ENCODE data around the gene TBCD. TPM values are rescaled to one million over a fixed set of nuclear protein-coding genes. Genes with fewer than 3 reads are reported as not detected.
"Not testable (repeated sequence)": the region's sequence is repeated elsewhere in the genome, so short reads cannot be mapped to it uniquely, and the experiment has no call there.

Gene TBCD
- total RNA-seq, 3 donors from 2014 or later = 63.5 to 76.7 (median 66.1) TPM

GRCh38 chr17:82963104-82963950 is 211.5 kb downstream of the TBCD start:
- DNase-seq = peak; percentile 27
- Mint-ChIP-seq H3K4me3 (no peak overlapping the region), H3K4me1 (ENCODE audit: low read depth) (peaks cover 4% of the 10 kb centered on the region), H3K9me3 (no peaks in the 10 kb centered on the region), H3K27me3 (ENCODE audit: low read depth) (no peaks in the 10 kb centered on the region), H3K36me3 (ENCODE audit: insufficient read depth) (peaks cover 4% of the 10 kb centered on the region)
- ATAC-seq = peak in 1 of 2 donors; percentile 46

DNA sequence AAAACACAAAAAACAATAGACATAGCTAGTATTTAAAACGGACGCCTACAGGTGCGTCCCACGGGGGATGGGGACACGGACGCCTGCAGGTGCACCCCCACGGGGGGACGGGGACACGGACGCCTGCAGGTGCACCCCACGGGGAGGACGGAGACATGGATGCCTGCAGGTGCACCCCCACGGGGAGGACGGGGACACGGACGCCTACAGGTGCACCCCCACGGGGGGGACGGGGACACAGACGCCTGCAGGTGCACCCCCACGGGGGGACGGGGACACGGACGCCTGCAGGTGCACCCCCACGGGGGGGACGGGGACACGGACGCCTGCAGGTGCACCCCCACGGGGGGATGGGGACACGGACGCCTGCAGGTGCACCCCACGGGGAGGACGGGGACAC is 212.6 kb downstream of the TBCD start:
- not testable (repeated sequence) for H3K4me1 Mint-ChIP-seq (ENCODE audit: low read depth); H3K9me3 Mint-ChIP-seq; DNase-seq; H3K27me3 Mint-ChIP-seq (ENCODE audit: low read depth); ATAC-seq; H3K4me3 Mint-ChIP-seq; H3K36me3 Mint-ChIP-seq (ENCODE audit: insufficient read depth)

DNA sequence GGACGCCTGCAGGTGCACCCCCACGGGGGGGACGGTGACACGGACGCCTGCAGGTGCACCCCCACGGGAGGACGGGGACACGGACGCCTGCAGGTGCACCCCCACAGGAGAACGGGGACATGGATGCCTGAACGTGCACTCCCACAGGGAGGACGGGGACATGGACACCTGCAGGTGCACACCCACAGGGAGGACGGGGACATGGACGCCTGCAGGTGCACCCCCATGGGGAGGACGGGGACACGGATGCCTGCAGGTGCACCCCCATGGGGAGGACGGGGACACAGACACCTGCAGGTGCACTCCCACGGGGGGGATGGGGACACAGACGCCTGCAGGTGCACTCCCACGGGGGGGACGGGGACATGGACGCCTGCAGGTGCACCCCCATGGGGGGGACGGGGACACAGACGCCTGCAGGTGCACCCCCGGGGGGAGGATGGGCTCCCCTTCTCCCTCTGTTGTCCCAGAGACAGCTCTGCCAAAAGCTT is 213.0 kb downstream of the TBCD start:
- ATAC-seq (no peak), DNase-seq (no peak)
- Mint-ChIP-seq H3K27me3 (ENCODE audit: low read depth) (no peaks in the 10 kb centered on the region), H3K36me3 (ENCODE audit: insufficient read depth) (no peaks in the 10 kb centered on the region), H3K9me3 (no peaks in the 10 kb centered on the region), H3K4me3 (no peak overlapping the region), H3K4me1 (ENCODE audit: low read depth) (peaks cover 4% of the 10 kb centered on the region)

GRCh38 chr17:82965371-82965770 is 213.5 kb downstream of the TBCD start:
- H3K4me1 Mint-ChIP-seq (ENCODE audit: low read depth) = peaks cover 4% of the 10 kb centered on the region
- no peaks in the 10 kb centered on the region for H3K36me3 Mint-ChIP-seq (ENCODE audit: insufficient read depth)
- DNase-seq (no peak), ATAC-seq (no peak)
- H3K27me3 Mint-ChIP-seq (ENCODE audit: low read depth) = no peaks in the 10 kb centered on the region
- no peaks in the 10 kb centered on the region for H3K9me3 Mint-ChIP-seq
- no peak overlapping the region for H3K4me3 Mint-ChIP-seq

- ATAC-seq = no peak
- no peaks in the 10 kb centered on the region for H3K9me3 Mint-ChIP-seq
- H3K4me3 Mint-ChIP-seq = no peak overlapping the region
- no peaks in the 10 kb centered on the region for H3K36me3 Mint-ChIP-seq (ENCODE audit: insufficient read depth)
- H3K27me3 Mint-ChIP-seq (ENCODE audit: low read depth) = no peaks in the 10 kb centered on the region
- DNase-seq = no peak
- H3K4me1 Mint-ChIP-seq (ENCODE audit: low read depth) = peaks cover 4% of the 10 kb centered on the region
Measured at GRCh38 chr17:82966415-82966814, 214.6 kb downstream of the TBCD start.

DNA sequence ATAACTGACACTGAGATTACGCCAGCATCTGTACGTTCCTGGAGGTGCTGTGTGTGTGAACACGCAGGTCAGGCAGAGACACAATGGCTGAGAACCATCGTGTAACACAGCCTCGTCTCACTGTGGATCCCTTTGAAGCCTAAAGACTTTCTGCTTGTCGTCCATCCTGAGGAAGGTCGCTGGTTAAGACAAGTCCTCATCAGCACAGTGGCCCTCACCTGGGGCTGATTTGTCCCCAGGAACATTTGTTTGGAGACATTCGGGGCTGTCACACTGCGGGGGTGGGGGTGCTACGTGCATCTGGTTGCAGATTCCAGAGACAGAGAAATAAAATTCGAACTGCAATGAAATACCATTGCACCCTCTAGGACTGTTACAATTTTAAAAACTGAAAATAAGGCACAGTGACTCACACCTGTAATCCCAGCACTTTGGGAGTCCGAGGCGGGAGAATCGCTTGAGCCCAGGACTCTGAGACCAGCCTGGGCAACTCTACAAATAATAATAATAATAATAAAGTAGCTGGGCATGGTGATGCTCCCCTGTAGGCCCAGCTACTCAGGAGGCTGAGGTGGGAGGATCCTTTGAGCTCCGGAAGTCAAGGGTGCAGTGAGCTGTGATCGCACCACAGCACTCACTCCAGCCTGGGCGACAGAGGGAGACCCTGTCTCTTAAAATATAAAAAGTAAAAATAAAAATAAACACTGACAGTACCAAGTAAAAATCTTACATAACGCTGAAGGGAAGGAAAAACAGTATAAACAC is 215.6 kb downstream of the TBCD start:
- Mint-ChIP-seq H3K4me1 (ENCODE audit: low read depth) (peaks cover 4% of the 10 kb centered on the region), H3K4me3 (no peak overlapping the region), H3K9me3 (no peaks in the 10 kb centered on the region), H3K36me3 (ENCODE audit: insufficient read depth) (no peaks in the 10 kb centered on the region), H3K27me3 (ENCODE audit: low read depth) (no peaks in the 10 kb centered on the region)
- DNase-seq (no peak), ATAC-seq (no peak)

DNA sequence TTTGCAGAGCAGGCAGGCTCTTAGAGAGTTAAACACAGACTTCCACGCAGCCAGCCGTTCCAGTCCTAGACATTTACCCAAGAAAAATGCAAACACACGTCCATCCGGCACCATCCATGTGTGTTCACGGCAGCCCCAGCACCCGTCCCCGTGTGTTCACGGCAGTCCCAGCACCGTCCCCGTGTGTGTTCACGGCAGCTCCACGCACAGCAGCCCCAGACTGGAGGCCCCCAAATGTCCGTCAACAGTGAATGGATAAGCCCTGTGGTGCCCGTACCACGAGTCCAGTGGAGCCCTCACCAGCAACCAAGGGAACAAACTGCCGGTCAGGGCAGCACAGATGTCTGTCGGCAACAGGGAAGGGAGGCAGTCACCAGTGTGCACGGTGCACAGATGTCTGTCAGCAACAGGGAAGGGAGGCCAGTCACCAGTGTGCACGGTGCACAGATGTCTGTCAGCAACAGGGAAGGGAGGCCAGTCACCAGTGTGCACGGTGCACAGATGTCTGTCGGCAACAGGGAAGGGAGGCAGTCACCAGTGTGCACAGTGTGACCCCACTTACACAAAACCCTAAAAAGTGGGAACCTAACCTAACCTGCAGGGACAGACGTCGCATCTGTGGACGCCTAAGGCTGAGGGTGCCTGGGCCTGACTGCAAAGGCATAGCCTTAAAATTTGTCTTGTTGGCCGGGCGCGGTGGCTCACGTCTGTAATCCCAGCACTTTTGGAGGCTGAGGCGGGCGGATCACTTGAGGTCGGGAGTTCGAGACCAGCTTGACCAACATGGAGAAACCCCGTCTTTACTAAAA is 216.4 kb downstream of the TBCD start:
- not testable (repeated sequence) for H3K27me3 Mint-ChIP-seq (ENCODE audit: low read depth); ATAC-seq; H3K4me3 Mint-ChIP-seq; H3K9me3 Mint-ChIP-seq; H3K4me1 Mint-ChIP-seq (ENCODE audit: low read depth); DNase-seq; H3K36me3 Mint-ChIP-seq (ENCODE audit: insufficient read depth)

- Mint-ChIP-seq H3K9me3 (no peaks in the 10 kb centered on the region), H3K4me3 (no peak overlapping the region), H3K27me3 (ENCODE audit: low read depth) (no peaks in the 10 kb centered on the region), H3K4me1 (ENCODE audit: low read depth) (no peaks in the 10 kb centered on the region), H3K36me3 (ENCODE audit: insufficient read depth) (no peaks in the 10 kb centered on the region)
- DNase-seq = no peak
- no peak for ATAC-seq
Measured at GRCh38 chr17:82970067-82970466, 218.2 kb downstream of the TBCD start.

GRCh38 chr17:82970818-82971590 is 219.1 kb downstream of the TBCD start:
- Mint-ChIP-seq H3K4me3 (no peak overlapping the region), H3K36me3 (ENCODE audit: insufficient read depth) (no peaks in the 10 kb centered on the region), H3K27me3 (ENCODE audit: low read depth) (no peaks in the 10 kb centered on the region), H3K4me1 (ENCODE audit: low read depth) (no peaks in the 10 kb centered on the region), H3K9me3 (no peaks in the 10 kb centered on the region)
- ATAC-seq = no peak
- no peak for DNase-seq

DNA sequence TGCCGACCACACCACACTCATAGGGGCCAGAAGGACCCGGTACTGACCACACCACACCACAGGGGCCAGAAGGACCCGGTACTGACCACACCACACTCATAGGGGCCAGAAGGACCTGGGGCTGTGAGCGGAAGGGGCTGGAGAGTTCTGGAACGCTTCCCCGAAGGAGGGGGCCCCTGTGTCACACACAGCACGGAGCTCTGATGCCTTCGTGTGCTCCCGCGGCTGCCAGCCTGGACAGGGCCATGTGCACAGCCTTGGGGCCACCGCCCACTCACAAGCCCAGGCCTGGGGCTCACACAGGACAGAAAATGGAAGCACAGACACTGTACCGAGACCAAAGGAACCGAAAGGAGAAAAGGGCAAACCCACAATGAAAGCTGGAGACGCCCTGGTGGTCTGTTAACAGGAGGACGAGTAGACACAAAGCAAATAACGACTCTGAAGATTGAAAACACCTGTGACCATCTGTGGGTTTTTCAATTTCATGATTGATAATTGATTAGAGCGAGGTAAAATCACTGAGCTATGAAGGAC is 221.0 kb downstream of the TBCD start:
- Mint-ChIP-seq H3K9me3 (no peaks in the 10 kb centered on the region), H3K4me1 (ENCODE audit: low read depth) (no peaks in the 10 kb centered on the region), H3K27me3 (ENCODE audit: low read depth) (no peaks in the 10 kb centered on the region), H3K4me3 (no peak overlapping the region), H3K36me3 (ENCODE audit: insufficient read depth) (no peaks in the 10 kb centered on the region)
- DNase-seq = no peak
- no peak for ATAC-seq

- ATAC-seq (no peak), DNase-seq (no peak)
- H3K36me3 Mint-ChIP-seq (ENCODE audit: insufficient read depth) = no peaks in the 10 kb centered on the region
- no peak overlapping the region for H3K4me3 Mint-ChIP-seq
- H3K27me3 Mint-ChIP-seq (ENCODE audit: low read depth) = no peaks in the 10 kb centered on the region
- H3K9me3 Mint-ChIP-seq = no peaks in the 10 kb centered on the region
- H3K4me1 Mint-ChIP-seq (ENCODE audit: low read depth) = peaks cover 7% of the 10 kb centered on the region
Measured at GRCh38 chr17:82973456-82974135, 221.7 kb downstream of the TBCD start.

- ATAC-seq (no peak), DNase-seq (no peak)
- Mint-ChIP-seq H3K4me1 (ENCODE audit: low read depth) (peaks cover 14% of the 10 kb centered on the region), H3K36me3 (ENCODE audit: insufficient read depth) (no peaks in the 10 kb centered on the region), H3K9me3 (no peaks in the 10 kb centered on the region), H3K4me3 (no peak overlapping the region), H3K27me3 (ENCODE audit: low read depth) (no peaks in the 10 kb centered on the region)
Measured at GRCh38 chr17:82974136-82974952, 222.5 kb downstream of the TBCD start.

Data from activated T-cell treated with anti-CD3 and anti-CD28 coated beads, Interleukin-2, amount 50 U/mL, for 4 hours (primary cell).